ENCODE results near the gene ZNF536.

DNA sequence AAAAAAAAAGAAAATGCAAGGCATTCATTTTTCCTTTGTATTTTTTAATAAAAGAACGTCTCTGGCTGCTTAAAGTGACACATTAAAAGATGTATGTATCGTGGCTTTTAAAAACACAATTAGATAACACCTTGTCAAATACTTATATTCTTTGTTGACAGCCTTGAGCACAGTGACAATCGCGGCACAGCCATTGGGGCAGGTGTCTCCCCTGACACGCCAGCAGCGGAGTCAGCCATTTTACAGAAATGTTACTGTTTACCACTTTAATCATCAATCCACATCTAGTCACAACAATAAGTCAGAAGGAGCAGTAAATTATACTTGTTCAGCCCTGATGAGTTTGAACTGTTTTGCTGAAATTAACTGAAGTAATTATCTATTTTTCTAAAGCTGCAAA is 224.1 kb downstream of the ZNF536 start:
- TF ChIP-seq, protein P1, sequence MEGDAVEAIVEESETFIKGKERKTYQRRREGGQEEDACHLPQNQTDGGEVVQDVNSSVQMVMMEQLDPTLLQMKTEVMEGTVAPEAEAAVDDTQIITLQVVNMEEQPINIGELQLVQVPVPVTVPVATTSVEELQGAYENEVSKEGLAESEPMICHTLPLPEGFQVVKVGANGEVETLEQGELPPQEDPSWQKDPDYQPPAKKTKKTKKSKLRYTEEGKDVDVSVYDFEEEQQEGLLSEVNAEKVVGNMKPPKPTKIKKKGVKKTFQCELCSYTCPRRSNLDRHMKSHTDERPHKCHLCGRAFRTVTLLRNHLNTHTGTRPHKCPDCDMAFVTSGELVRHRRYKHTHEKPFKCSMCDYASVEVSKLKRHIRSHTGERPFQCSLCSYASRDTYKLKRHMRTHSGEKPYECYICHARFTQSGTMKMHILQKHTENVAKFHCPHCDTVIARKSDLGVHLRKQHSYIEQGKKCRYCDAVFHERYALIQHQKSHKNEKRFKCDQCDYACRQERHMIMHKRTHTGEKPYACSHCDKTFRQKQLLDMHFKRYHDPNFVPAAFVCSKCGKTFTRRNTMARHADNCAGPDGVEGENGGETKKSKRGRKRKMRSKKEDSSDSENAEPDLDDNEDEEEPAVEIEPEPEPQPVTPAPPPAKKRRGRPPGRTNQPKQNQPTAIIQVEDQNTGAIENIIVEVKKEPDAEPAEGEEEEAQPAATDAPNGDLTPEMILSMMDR (IDR thresholded peaks at IDR 0.05) = no peak
- no peak for TF ChIP-seq EP300 (IDR thresholded peaks at IDR 0.05)
